HG02623 (cell line): ENCODE results near the gene PHLDA1.
A peak's percentile ranks its signal among the peaks of the same experiment; 100 is the strongest.

Source experiments
- ATAC-seq: cut with Tn5 transposase; IDR thresholded peaks from one replicate; pipeline ENCODE4 v1.9.1; 2021; ENCODE audit warnings: moderate library complexity; ENCODE audit not compliant: unreplicated experiment

PHLDA1 gene

GRCh38 chr12:76031414-76032042 is at the start of gene PHLDA1:
Gene PHLDA1, minus strand, starts transcription at chr12:76031776.
- peak; percentile 83 for ATAC-seq

GRCh38 chr12:76080729-76081415 is 49.3 kb upstream of the PHLDA1 start:
- ATAC-seq, result no peak

GRCh38 chr12:76080017-76080728 is 48.6 kb upstream of the PHLDA1 start:
- ATAC-seq, result no peak

- ATAC-seq, result no peak
These were observed 47.2 kb upstream of the PHLDA1 start for GRCh38 chr12:76078748-76079147.

GRCh38 chr12:76075448-76075847 is 43.9 kb upstream of the PHLDA1 start:
- no peak for ATAC-seq

- ATAC-seq, result no peak
These were observed 43.2 kb upstream of the PHLDA1 start for GRCh38 chr12:76074701-76075336.

- no peak for ATAC-seq
These were observed 42.0 kb upstream of the PHLDA1 start for GRCh38 chr12:76073561-76073960.

- no peak for ATAC-seq
These were observed 41.0 kb upstream of the PHLDA1 start for GRCh38 chr12:76072568-76072967.

GRCh38 chr12:76069339-76069738 is 37.8 kb upstream of the PHLDA1 start:
- no peak for ATAC-seq

- ATAC-seq, result no peak
These were observed 34.3 kb upstream of the PHLDA1 start for GRCh38 chr12:76065917-76066316.

- ATAC-seq, result no peak
These were observed 33.3 kb upstream of the PHLDA1 start for GRCh38 chr12:76064904-76065303.

GRCh38 chr12:76060111-76060510 is 28.5 kb upstream of the PHLDA1 start:
- no peak for ATAC-seq

GRCh38 chr12:76057326-76057725 is 25.8 kb upstream of the PHLDA1 start:
- ATAC-seq, result no peak

- ATAC-seq, result no peak
These were observed 23.8 kb upstream of the PHLDA1 start for GRCh38 chr12:76055393-76055792.

- no peak for ATAC-seq
These were observed 18.1 kb upstream of the PHLDA1 start for GRCh38 chr12:76049575-76050251.

- no peak for ATAC-seq
These were observed 16.2 kb upstream of the PHLDA1 start for GRCh38 chr12:76047742-76048141.

- no peak for ATAC-seq
These were observed 15.5 kb upstream of the PHLDA1 start for GRCh38 chr12:76047060-76047459.

GRCh38 chr12:76043377-76043776 is 11.8 kb upstream of the PHLDA1 start:
- ATAC-seq, result no peak

GRCh38 chr12:76042147-76042546 is 10.6 kb upstream of the PHLDA1 start:
- ATAC-seq, result no peak

GRCh38 chr12:76041406-76041805 is 9.8 kb upstream of the PHLDA1 start:
- ATAC-seq, result no peak

GRCh38 chr12:76040461-76040860 is 8.9 kb upstream of the PHLDA1 start:
- no peak for ATAC-seq
